Fibroblast of pulmonary artery (primary cell): ENCODE results near the gene ODF2L.

Experiments used
- DNase-seq: peaks from one replicate; pipeline ENCODE4 v3.0.0-alpha.2; 2010; ENCODE audit warnings: low read depth
- H3K4me3 ChIP-seq: replicated peaks from 2 replicates; pipeline ENCODE4 v1.5.1; 2011; ENCODE audit warnings: low read depth, mild to moderate bottlenecking, control low read depth, low read length, moderate library complexity
- CTCF ChIP-seq: IDR thresholded peaks from 2 replicates; pipeline ENCODE4 v1.5.1; 2011; ENCODE audit warnings: mild to moderate bottlenecking, control low read depth, low read length, inconsistent platforms; ENCODE audit errors: missing control alignments

The ODF2L gene

GRCh38 chr1:86395751-86396497 is at the start of gene ODF2L:
TSS of gene ODF2L (minus strand) at chr1:86396323. CDS start at chr1:86387027, 9,296 bp downstream.
- no peak for TF ChIP-seq CTCF
- DNase-seq, result peak; percentile 87
- H3K4me3 ChIP-seq, result peak within 1 kb of the TSS; percentile 89

GRCh38 chr1:86445919-86446318 is 49.8 kb upstream of the ODF2L start:
- no peak overlapping the region for H3K4me3 ChIP-seq
- no peak for DNase-seq
- TF ChIP-seq CTCF, result no peak

- no peak for DNase-seq
- no peak for TF ChIP-seq CTCF
- H3K4me3 ChIP-seq, result no peak overlapping the region
Observed at GRCh38 chr1:86441997-86442396, 45.9 kb upstream of the ODF2L start.

- DNase-seq, result no peak
- H3K4me3 ChIP-seq, result no peak overlapping the region
- no peak for TF ChIP-seq CTCF
Observed at GRCh38 chr1:86441581-86441980, 45.5 kb upstream of the ODF2L start.

GRCh38 chr1:86436041-86436440 is 39.9 kb upstream of the ODF2L start:
- no peak for DNase-seq
- no peak overlapping the region for H3K4me3 ChIP-seq
- no peak for TF ChIP-seq CTCF

- no peak overlapping the region for H3K4me3 ChIP-seq
- DNase-seq, result no peak
- TF ChIP-seq CTCF, result no peak
Observed at GRCh38 chr1:86435327-86435726, 39.2 kb upstream of the ODF2L start.

GRCh38 chr1:86434059-86434458 is 37.9 kb upstream of the ODF2L start:
- H3K4me3 ChIP-seq, result no peak overlapping the region
- TF ChIP-seq CTCF, result no peak
- no peak for DNase-seq
